Endometrial microvascular endothelial cells (primary cell): ENCODE measurements around the gene SIRT6. TPM values are rescaled to one million over a fixed set of nuclear protein-coding genes. Genes with fewer than 3 reads are reported as not detected.
"Not testable (repeated sequence)": the region's sequence is repeated elsewhere in the genome, so short reads cannot be mapped to it uniquely, and the experiment has no call there.

Experiments
- in situ Hi-C: cut with HindIII; loops from 2 replicates; pipeline ENCODE4 v1.10.0; 2017; ENCODE audit warnings: low sequenced_read_pairs, low pct_unique_long_range_greater_than_20kb; ENCODE audit errors: inconsistent ontology term
- total RNA-seq: library from RNA; depleted of rRNA; stranded (reverse); fragments of >200 nt; gene quantifications from one replicate; pipeline ENCODE4 v1.2.3, GENCODE V29; 2015; ENCODE audit errors: inconsistent ontology term

The SIRT6 gene
- 23.2 TPM for total RNA-seq

DNA sequence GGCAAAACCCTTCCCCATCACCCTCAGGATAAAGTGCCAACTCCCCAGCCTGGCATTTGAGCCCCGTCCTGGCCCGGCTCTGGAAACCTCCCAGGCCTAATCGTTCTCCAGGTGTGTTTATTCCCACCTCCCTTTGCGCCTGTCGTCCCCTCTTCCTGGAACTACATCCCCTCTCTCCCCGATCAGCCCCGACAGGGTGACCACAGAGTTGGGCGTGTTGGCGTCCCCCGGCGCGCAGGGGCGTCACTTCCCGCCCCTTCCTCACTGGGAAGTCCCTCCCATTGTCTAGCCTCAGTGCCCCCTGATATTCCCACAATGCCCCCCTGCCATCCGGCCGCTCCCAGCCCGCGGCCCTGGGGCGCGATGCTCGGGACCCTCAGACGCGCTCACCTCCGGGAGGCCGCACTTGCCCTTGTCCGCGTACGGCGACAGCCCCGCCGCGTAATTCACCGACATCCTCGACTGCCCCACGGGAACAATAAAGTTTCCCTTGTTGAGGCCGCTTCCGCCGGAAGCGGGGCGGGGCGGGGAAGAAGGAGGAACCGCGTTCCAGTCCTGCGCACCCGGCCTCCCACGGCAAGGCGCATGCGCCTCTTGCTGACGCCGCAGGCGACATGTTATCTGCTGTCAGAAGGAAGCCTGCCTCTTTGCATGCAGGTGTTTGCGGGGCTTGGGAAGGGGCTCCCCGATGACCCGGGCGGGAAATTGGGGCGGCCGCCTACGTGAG lies at the start of gene SIRT6, which contains the start of gene ANKRD24:
Gene SIRT6, minus strand, starts transcription at position 480 of the 727 bp plus-strand sequence. Its CDS starts 24 bp downstream, at position 456.
Gene ANKRD24, plus strand, starts transcription at position 606 of the 727 bp plus-strand sequence. CDS start 3,737 bp downstream, outside the sequence.
- in situ Hi-C loops = no loop called here

DNA sequence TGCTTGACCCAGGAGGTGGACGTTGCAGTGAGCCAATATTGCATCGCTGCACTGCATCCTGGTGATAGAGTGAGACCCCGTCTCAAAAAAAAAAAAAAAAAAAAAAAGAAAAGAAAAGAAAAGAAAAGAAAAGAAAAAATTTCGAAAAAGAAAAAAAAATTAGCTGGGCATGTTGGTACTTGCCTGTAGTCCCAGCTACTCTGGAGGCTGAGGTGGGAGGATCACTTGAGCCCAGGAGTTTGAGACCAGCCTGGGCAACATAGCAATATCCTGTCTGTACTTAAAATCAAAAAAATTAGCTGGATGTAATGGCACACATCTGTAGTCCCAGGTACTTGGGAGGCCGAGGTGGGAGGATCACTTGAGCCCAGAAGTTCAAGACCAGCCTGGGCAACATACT lies 49.8 kb upstream of the SIRT6 start:
- in situ Hi-C loops = not testable (repeated sequence)

DNA sequence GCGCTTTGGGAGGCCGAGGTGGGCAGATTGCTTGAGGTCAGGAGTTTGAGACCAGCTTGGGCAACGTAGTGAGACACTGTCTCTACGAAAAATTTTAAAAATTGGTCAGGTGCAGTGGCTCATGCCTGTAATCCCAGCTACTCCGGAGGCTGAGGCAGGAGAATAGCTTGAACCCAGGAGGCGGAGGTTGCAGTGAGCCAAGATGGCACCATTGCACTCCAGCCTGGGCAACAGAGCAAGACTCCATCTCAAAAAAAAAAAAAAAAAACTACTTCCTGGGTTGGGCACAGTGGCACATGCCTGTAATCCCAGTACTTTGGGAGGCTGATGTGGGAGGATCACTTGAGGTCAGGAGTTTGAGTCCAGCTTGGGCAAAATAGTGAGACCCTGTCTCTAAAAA lies 49.2 kb upstream of the SIRT6 start:
- in situ Hi-C loops = not testable (repeated sequence)

DNA sequence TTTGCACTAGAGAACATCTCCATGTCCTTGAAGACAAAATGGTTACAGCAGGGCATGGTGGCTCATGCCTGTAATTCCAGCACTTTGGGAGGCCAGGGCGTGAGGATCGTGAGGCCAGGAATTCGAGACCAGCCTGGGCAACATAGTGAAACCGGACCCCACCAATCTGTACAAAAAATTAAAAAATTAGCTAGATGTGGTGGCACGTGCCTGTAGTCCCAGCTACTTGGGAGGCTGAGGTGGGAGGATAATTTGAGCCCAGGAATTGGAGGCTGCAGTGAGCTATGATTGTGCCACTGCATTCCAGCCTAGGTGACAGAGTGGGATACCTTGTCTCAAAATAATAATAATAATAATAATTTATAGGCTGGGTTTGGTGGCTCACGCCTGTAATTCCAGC lies 47.9 kb upstream of the SIRT6 start:
- in situ Hi-C loops = not testable (repeated sequence)

DNA sequence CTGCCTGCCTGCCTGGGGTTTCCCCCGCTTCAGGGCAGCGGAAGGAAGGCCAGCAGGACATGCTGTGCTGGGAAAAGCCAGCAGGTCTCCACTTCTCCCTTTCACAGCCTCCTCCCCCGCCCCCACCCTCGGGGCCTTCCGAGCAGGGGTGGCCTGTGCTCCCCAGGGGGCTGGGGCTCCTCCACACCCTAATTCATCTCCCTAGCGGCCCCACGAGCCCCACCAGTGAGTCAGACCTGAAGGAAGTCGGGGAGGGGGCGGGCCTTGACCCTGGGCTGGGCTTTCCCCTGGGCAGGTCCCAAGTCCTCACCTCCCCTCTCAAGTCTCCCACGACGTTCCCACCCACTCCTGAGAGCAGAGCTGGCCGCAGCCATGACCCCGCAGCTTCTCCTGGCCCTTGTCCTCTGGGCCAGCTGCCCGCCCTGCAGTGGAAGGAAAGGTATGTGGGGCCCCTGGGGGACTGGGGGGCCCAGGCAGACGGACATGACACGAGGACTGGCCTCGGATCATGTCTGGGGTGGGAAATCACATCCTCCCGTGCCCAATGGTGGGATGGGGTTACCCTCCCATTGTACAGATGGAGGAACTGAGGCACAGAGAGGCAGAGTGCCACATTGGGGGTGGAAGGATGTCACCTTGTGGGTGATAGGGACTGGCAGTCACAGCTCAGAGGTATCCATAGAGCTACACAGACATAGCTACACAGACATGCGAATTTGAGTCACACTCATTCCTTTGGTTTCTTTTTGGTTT lies 47.0 kb upstream of the SIRT6 start, which contains the start of gene EBI3:
Gene EBI3, plus strand, starts transcription at position 345 of the 753 bp plus-strand sequence. Its CDS starts 28 bp downstream, at position 373.
- in situ Hi-C loops = no loop called here

DNA sequence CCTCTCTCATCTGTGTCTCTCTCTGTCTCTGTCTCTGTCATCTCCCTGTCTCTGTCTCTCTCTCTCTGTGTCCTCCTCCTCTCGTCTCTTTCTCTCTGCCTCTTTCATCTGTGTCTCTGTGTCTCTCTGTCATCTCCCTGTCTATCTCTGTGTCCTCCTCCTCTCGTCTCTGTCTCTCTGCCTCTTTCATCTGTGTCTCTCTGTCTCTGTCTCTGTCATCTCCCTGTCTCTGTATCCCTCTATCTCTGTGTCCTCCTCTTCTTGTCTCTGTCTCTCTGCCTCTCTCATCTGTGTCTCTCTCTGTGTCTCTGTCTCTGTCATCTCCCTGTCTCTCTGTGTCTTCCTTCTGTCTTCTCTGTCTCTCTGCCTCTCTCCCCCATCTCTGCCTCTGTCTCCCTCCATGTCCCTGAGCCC lies 46.4 kb upstream of the SIRT6 start:
- in situ Hi-C loops = no loop called here

DNA sequence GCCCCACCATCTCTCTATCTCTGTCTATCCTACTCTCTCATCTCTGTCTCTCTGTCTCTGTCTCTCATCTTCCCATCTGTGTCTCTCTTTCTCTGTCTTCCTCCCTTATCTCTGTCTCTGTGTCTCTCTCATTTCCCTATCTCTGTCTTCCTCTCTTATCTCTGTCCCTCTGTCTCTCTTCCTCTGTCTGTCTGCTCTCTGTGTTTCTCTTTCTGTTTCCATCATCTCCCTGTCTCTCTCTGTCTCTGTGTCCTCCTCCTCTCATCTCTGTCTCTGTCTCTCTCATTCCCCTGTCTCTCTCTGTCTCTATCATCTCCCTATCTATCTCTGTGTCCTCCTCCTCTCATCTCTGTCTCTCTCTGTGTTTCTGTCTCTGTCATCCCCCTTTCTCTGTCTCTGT lies 45.4 kb upstream of the SIRT6 start:
- in situ Hi-C loops = no loop called here

DNA sequence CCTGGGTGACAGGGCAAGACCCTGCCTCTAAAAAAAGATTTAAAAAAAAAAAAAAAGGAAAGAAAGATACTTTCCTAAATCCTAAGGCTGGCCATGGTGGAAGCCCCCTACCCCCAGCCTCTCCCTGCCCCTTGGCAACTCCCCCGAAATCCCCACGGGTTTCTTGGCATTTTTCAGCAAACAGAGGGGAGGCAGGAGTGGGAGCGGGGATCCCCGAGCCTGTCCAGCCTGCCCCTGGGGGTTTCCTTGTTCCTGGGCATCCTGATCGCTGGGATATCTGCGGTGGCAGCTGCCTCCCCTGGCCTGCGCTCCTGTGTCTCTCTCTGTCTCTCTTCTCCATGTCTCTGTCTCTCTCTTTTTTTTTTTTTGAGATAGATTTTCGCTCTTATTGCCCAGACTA lies 43.5 kb upstream of the SIRT6 start:
- in situ Hi-C loops = no loop called here

DNA sequence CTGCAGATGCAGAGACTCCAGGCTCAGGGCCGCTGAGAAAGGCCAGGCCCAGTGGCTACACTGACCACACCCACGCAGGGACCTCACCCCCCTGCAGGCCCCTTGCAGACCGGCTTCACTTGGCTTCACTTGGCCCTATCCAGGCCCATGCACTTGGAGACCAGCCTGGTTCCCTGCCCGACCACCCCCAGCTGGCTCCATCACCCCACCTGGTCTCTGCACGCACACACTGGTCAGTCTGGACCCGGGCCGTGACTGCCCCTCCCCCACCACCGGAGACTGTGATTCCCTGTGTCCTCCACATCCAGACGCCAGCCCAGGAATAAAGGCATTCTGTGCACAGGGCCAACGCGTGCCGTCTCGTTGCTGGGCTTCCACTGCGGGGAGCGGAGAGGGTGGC lies 42.1 kb upstream of the SIRT6 start:
- in situ Hi-C loops = no loop called here

DNA sequence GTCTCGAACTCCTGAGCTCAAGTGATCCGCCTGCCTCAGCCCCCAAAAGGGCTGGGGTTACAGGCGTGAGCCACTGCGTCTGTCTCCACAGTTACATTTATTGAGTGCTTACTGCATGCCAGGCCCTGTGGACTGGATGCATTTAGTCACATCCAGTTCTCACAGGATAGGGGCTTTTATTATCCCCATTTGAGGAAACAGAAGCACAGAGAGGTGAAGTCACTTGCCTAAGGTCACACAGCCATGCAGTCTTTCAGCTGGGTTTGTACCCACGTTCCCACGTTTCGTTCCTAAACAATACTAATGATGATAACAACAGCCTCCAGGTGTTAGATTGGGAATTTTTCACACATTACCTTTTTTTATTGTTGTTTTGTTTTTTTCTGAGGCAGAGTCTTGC lies 37.8 kb upstream of the SIRT6 start:
- in situ Hi-C loops = no loop called here

DNA sequence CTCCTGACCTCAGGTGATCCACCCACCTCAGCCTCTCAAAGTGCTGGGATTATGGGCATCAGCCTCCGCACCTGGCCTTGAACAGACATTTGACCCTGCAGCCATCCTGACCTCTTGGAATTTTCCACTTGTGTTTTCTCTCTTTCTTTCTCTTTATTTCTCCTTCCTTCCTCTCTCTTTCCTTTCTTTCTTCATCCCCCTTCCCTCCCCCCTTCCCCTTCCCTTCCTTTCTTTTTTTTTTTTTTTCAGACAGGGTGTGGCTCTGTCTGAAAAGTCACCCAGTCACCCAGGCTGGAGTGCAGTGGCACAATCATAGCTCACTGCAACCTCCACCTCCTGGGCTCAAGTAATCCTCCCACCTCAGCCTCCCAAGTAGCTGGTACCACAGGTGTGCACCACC lies 36.2 kb upstream of the SIRT6 start:
- in situ Hi-C loops = not testable (repeated sequence)

DNA sequence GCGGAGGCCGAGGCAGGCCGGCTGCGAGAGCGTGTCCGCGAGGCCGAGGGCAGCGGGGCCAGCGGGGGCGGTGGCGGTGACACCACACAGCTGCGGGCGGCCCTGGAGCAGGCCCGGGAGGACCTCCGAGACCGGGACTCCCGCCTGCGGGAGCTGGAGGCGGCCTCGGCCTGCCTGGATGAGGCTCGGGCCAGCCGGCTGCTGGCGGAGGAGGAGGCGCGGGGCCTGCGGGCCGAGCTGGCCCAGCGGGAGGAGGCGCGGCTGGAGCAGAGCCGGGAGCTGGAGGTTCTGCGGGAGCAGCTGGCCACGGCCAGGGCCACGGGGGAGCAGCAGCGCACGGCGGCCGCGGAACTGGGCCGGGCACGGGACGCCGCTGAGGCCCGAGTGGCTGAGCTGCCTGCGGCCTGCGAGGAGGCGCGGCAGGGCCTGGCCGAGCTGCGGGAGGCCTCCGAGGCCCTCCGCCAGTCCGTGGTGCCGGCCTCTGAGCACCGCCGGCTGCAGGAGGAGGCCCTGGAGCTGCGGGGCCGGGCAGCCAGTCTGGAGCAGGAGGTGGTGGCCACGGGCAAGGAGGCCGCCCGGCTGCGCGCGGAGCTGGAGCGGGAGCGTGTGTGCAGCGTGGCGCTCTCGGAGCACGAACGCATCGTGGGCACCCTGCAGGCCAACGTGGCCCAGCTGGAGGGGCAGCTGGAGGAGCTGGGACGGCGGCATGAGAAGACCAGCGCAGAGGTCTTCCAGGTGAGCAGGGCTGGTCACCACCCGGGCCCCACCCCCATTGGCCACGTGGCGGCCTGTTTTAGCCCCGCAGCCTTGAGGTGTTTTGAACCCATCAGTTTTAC lies 35.3 kb upstream of the SIRT6 start:
- in situ Hi-C loops = no loop called here

DNA sequence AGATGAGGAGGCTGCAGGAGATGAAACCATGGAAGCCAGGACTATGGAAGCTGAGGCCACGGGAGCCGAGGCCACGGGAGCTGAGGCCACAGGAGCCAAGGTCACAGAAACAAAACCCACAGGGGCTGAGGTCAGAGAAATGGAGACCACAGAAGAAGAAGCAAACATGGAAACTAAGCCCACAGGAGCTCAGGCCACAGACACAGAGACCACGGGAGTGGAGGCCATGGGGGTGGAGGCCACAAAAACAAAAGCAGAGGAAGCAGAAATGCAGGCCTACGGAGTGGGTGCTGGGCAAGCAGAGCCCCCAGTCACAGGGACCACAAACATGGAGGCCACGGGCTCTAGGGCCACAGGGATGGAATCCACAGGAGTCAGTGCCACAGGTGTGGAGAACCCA lies 34.5 kb upstream of the SIRT6 start:
- in situ Hi-C loops = no loop called here

DNA sequence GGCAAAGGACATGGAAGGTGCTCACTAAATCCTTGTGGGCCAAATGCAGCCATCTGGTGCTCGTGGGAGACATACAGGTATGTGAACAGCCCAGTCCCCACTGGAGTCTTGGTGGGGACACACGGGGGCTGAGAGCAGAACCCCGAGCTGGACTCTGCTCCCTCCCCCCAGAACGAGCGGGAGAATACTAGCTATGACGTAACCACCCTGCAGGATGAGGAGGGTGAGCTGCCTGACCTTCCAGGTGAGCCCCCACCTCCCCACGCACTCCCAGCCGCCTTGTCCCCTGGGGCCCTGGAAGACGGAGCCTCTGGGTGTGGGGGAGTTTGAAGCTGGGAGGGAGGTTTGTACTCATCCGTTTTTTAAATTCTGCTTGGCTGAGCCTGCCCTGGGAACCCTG lies 33.4 kb upstream of the SIRT6 start:
- in situ Hi-C loops = no loop called here

DNA sequence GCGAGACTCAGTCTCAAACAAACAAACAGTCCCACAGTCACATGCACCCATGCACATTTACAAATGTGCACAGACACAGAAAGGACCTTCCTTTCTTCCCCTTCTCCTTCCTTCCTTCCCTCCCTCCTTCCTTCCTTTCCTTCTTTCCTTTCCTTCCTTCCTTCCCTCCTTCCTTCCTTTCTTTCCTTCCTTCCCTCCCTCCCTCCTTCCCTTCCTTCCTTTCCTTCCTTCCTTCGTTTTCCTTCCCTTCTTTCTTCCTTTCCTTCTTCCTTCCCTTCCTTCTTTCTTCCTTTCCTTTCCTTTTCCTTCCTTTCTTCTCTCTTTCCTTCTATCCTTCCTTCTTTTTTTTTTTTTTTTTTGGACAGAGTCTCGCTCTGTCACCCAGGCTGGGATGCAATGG lies 30.8 kb upstream of the SIRT6 start:
- in situ Hi-C loops = no loop called here

DNA sequence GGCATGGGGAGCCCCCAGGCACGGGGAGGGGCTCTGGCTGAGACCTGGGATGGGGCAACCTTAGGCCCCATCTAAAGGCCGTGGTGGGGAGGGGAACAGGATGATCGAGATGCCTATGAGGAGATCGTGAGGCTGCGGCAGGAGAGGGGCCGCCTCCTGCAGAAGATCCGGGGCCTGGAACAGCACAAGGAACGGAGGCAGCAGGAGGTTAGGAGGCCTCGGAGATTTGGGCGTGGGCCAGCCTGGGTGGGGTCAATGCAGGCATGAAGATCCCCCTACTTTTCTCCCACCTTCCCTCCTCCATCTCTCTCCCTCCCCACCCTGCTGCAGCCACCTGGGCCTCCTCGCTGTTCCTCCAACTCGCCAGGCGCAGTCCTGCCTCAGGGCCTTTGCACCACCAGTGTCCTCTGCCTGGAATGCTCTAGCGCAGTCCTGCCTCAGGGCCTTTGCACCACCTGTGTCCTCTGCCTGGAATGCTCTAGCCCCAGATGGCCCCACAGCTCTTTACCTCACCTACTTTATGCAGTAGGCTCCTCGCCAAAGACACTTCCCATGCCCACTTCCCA lies 27.9 kb upstream of the SIRT6 start:
- in situ Hi-C loops = no loop called here

DNA sequence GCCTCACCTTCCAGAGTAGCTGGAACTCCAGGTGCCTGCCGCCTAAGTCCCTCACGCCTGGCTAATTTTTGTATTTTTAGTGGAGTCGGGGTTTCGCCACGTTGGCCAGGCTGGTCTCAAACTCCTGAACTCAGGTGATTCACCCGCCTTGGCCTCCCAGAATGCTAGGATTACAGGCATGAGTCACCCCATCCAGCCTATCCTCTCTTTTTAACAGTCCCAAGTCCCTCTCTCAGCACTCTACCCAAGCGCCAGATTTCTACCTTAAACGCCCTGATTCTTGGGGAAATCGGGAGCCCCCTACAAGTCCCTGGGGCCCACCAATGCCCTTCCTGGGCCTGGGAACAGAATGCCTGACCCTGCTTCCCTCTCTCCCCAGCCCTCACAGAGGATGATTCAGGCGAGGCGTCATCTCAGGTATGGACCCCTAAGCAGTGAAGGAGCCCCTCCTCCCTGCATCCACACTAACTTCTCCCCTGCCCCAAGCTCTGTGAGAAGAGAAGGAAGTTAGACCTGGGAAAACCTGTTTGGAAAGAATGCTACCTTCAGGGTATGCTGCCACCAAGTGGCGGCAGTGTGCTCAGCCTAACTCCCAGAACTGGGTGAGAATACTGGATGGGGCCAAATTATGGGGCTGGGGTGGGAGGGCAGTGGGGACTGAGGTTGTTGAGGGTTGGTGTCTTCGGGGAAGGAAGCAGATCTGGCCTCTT lies 26.2 kb upstream of the SIRT6 start:
- in situ Hi-C loops = no loop called here

DNA sequence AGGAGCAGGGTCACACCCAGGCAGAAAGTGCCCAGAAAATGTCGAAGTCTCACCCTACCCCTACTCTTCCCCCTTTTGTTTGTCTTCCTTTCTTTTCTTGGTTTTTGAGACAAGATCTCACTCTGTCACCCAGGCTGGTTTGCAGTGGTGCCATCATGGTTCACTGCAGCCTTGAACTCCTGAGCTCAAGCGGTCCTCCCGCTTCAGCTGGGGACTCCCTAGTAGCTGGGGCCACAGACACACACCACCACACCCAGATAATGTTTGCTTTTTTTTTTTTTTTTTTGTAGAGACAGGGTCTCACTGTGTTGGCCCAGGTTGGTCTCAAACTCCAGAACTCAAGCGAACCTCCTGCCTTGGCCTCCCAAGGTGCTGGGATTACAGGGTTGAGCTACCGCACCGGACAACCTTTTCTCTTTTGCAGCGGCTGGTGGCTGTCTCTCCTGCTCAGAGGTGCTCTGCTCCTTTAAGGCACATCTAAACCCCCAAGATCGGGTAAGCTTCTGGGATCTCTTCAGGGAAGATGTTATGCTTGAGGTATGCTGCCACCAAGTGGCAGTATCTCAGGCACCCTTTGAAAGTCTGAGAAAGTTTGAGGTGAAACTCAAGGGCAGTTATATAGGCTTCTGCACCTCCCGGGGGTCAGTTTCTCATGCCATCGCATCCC lies 24.6 kb upstream of the SIRT6 start:
- in situ Hi-C loops = no loop called here
